Activated CD4-positive, alpha-beta T cell treated with anti-CD3 and anti-CD28 coated beads, Interleukin-2, amount 10 ng/mL, durations not matched to agents 7 days and 5 days (primary cell): ENCODE data around the gene COL17A1. TPM values are rescaled to one million over a fixed set of nuclear protein-coding genes. Genes with fewer than 3 reads are reported as not detected.

Experiments used
- CTCF ChIA-PET: fragments of 350-600 bp; sonication (Branson Sonifier 250); formaldehyde crosslinking; loops from one replicate; lab custom pipeline; 2021; ENCODE audit warnings: antibody characterized with exemption; lab: Charles Lee
- POLR2A ChIA-PET: fragments of 350-600 bp; sonication (Branson Sonifier 250); formaldehyde crosslinking; loops from one replicate; lab custom pipeline; 2021; ENCODE audit warnings: antibody characterized with exemption; lab: Charles Lee
- DNase-seq: peaks from one replicate; pipeline ENCODE4 v3.0.0-alpha.2; 2020
- H3K27ac Mint-ChIP-seq: one replicate; pipeline ENCODE4 v1.8.0; 2021; ENCODE audit warnings: mild to moderate bottlenecking, moderate library complexity, mixed read lengths
- H3K27me3 Mint-ChIP-seq: one replicate; pipeline ENCODE4 v1.8.0; 2021; ENCODE audit warnings: mixed read lengths
- H3K36me3 Mint-ChIP-seq: one replicate; pipeline ENCODE4 v1.8.0; 2021; ENCODE audit warnings: low read depth, mixed read lengths
- H3K4me1 Mint-ChIP-seq: one replicate; pipeline ENCODE4 v1.8.0; 2021; ENCODE audit warnings: mixed read lengths
- H3K4me3 Mint-ChIP-seq: one replicate; pipeline ENCODE4 v1.8.0; 2021; ENCODE audit warnings: mild to moderate bottlenecking, moderate library complexity, mixed read lengths
- H3K9me3 Mint-ChIP-seq: one replicate; pipeline ENCODE4 v1.8.0; 2021; ENCODE audit warnings: mixed read lengths
- total RNA-seq, 2 experiments: library from RNA; stranded (reverse); gene quantifications; one replicate each; pipeline ENCODE4 v1.2.3, GENCODE V29; 2021

The COL17A1 gene
- total RNA-seq, 2 experiments from 2014 or later = not detected

DNA sequence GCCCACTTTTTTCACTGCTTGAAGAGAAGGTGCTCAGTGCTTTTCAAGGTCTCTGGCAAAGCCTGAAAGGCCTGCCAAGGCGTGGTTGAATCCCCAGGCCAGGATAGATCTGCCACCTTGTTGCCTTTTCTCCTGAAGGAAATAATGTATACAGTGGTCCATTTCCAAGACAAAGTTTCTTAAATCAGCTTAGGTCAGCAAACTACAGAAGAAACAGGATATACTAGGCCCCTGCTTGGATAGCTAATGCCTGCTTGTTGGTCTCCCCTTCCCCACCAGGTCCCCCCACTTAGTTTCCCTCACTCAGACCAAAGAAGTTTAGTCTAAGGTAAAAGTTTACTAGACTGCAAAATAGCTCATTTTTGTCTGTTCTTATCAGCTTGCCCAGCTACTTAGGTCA lies 19.9 kb downstream of the COL17A1 start:
- H3K27ac Mint-ChIP-seq = no peak overlapping the region
- no peaks in the 10 kb centered on the region for H3K36me3 Mint-ChIP-seq
- ChIA-PET CTCF (no interaction called here), POLR2A (no interaction called here)
- H3K27me3 Mint-ChIP-seq = peaks cover 6% of the 10 kb centered on the region
- DNase-seq = no peak
- no peaks in the 10 kb centered on the region for H3K4me1 Mint-ChIP-seq
- H3K9me3 Mint-ChIP-seq = no peaks in the 10 kb centered on the region
- no peak overlapping the region for H3K4me3 Mint-ChIP-seq

DNA sequence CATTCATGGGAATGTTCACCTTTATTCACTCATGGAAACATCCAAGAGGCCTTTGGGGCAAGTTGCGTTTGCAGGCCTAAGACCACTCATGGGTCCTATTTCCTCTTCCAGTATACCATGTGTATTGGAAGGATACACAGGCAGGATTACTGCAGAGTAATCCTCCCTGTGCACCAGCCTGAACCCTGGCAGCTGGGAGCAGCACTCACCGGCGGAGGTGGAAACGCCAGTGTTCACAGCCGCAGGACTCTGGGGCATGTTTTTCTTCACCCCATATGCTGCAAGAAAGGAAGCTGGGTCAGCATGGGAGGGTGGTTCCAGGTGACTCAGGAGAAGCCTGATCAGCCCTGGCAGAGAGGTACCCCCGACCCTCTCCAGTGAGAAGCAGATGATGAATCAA lies 24.5 kb downstream of the COL17A1 start:
- CTCF ChIA-PET = interaction anchor here (1.9 kb wide), 1 partner anchor 173 kb away, joined by 4 read pairs; no protein-coding TSS in a partner anchor
- no peak overlapping the region for H3K4me3 Mint-ChIP-seq
- H3K9me3 Mint-ChIP-seq = no peaks in the 10 kb centered on the region
- no peaks in the 10 kb centered on the region for H3K4me1 Mint-ChIP-seq
- no peaks in the 10 kb centered on the region for H3K36me3 Mint-ChIP-seq
- H3K27me3 Mint-ChIP-seq = peaks cover 4% of the 10 kb centered on the region
- H3K27ac Mint-ChIP-seq = no peak overlapping the region
- DNase-seq = no peak
- POLR2A ChIA-PET = no interaction called here

DNA sequence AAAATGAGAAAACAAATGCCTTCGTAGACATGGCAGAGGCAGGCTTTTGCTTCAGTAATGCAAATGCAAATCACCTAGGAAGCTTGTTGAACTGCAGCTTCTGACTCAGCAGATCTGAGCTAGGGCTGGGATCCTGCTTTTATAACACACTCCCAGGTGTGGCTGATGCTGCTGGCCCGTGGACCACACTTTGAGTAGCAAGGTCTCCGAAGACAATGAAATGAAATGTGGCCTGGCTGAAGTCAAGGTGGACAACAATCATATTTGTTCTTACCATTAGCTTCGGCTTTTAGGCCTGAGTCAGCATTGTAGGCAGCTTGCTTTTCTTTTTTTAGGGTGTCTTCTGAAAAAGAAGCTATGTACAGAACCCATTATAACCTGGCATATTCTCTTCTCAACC lies 26.3 kb downstream of the COL17A1 start:
- no peaks in the 10 kb centered on the region for H3K36me3 Mint-ChIP-seq
- H3K27ac Mint-ChIP-seq = no peak overlapping the region
- ChIA-PET POLR2A (no interaction called here), CTCF (interaction anchor here (1.4 to 1.7 kb wide), 2 partner anchors 10 to 21 kb away, joined by 6 read pairs; no protein-coding TSS in a partner anchor)
- no peaks in the 10 kb centered on the region for H3K9me3 Mint-ChIP-seq
- no peaks in the 10 kb centered on the region for H3K4me1 Mint-ChIP-seq
- H3K27me3 Mint-ChIP-seq = peaks cover 4% of the 10 kb centered on the region
- no peak overlapping the region for H3K4me3 Mint-ChIP-seq
- DNase-seq = no peak

DNA sequence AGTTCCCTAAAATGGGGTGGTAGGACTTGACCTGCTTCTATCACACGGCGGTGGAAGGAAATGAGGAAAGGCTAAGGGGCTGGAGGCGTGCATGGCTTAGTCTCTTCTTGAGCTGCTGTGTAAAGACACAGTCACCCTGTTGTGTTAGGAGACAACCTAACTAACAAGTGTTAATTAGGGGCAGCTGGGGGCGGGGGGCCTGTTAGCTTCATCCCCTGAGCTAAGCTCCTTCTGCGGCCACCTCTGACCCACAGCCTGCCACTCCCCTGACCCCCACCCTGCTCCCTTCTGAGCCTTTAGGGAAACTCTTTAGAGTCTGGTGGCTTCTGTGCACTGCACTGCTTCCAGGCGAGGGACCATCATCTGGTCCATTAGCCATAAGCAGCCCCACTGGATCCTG lies 28.0 kb downstream of the COL17A1 start:
- POLR2A ChIA-PET = no interaction called here
- no peaks in the 10 kb centered on the region for H3K4me1 Mint-ChIP-seq
- CTCF ChIA-PET = no interaction called here
- H3K27me3 Mint-ChIP-seq = no peaks in the 10 kb centered on the region
- H3K4me3 Mint-ChIP-seq = no peak overlapping the region
- H3K36me3 Mint-ChIP-seq = no peaks in the 10 kb centered on the region
- H3K27ac Mint-ChIP-seq = no peak overlapping the region
- no peak for DNase-seq
- H3K9me3 Mint-ChIP-seq = no peaks in the 10 kb centered on the region

DNA sequence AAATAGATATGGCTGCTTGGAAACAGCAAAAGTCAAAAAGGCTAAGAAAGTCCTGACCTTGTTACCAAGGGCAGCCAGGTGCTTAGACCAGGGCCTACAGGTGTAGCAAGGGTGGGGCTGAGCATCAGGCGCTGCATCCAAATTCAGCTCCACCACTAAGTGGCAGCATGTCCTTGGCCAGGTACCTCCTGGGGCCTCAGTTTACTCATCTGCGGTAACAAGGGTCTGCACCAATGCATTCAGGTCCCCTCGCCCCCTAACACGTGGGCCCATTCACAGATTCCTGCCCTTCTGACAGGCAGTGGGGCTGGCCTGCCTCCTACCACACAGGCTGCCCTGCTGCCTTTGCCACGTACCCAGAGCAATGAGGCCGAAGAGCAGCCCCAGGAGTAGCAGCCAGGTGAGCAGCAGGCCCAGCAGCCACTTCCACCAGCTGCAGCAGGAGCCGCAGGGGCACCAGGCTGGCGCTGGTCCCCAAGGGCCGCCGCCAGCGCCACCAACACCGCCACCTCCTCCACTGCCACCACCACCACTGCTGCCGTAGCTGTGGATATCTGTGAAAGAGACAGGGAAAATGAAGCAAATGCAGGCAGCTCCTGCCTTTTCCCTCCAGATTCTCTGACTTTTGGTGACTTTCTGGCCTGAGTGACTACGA lies 28.9 kb downstream of the COL17A1 start:
- H3K9me3 Mint-ChIP-seq = no peaks in the 10 kb centered on the region
- H3K36me3 Mint-ChIP-seq = no peaks in the 10 kb centered on the region
- CTCF ChIA-PET = no interaction called here
- H3K27me3 Mint-ChIP-seq = no peaks in the 10 kb centered on the region
- no peaks in the 10 kb centered on the region for H3K4me1 Mint-ChIP-seq
- POLR2A ChIA-PET = no interaction called here
- H3K27ac Mint-ChIP-seq = no peak overlapping the region
- H3K4me3 Mint-ChIP-seq = no peak overlapping the region
- DNase-seq = no peak

DNA sequence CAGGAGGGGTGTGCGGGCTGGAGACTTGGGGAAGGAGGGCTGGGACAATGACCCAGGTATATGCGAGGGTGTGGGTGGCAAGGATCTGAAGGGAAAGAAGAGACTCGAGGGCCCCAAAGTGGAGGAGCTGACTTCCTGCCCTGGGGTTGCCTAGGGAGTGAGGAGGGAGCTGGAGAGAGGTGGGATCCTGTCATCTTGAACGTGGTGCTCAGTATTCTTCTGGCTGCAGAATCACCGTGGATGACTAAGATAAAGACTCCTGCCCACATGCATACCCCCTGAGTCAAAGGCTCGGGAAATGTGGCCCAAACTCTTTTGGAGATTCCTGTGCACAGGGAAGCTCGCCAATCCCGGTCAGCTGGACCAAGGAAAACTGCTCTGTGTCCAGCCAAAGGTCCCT lies 31.2 kb downstream of the COL17A1 start:
- Mint-ChIP-seq H3K4me3 (no peak overlapping the region), H3K27ac (no peak overlapping the region), H3K9me3 (no peaks in the 10 kb centered on the region), H3K36me3 (no peaks in the 10 kb centered on the region), H3K4me1 (peaks cover 3% of the 10 kb centered on the region), H3K27me3 (no peaks in the 10 kb centered on the region)
- ChIA-PET POLR2A (no interaction called here), CTCF (interaction anchor here (1.3 kb wide), 1 partner anchor 18 kb away, joined by 3 read pairs; no protein-coding TSS in a partner anchor)
- DNase-seq = no peak

DNA sequence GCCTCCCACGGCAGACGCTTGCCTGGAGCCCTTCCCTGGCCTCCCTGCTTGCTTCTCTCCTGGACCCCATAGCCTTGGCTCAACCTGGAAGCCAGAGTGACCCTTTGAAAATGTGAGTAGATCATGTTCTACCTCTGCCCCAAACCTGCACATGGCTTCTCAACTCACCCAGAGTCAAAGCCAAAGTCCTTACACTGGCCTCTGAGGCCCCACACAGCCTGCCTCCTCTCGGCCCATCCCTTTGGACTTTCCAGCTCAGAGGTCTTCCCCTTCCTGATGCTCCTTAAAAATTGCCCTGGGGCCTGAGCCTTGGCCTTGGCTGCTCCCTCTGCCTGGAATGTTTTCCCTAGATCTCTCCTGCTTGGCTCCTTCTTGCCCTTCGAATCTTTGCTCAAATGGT lies 32.5 kb downstream of the COL17A1 start:
- H3K9me3 Mint-ChIP-seq = no peaks in the 10 kb centered on the region
- no peak overlapping the region for H3K4me3 Mint-ChIP-seq
- peaks cover 3% of the 10 kb centered on the region for H3K4me1 Mint-ChIP-seq
- ChIA-PET CTCF (interaction anchor here (0.5 kb wide), 1 partner anchor 205 kb away, joined by 4 read pairs; no protein-coding TSS in a partner anchor), POLR2A (no interaction called here)
- no peak overlapping the region for H3K27ac Mint-ChIP-seq
- no peaks in the 10 kb centered on the region for H3K36me3 Mint-ChIP-seq
- H3K27me3 Mint-ChIP-seq = no peaks in the 10 kb centered on the region
- DNase-seq = no peak

DNA sequence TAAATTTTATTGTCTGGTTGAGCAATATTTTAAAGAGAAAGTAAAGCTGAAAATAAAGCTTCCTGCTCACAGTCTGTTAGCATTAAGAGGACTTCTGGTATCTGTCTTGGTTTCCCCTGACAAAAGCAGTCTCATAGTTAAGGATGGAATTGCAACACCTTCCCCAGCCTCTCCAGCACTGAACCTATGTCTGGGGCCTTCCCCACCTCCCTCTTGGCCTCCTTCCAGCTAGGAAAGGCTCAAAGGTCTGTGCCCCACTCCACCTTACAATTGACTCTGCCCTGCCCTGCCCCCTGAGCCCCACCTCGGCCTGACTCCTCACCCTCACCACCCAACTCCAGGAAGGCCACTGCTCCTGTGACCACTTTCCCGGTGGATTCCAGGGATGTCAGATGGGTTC lies 33.2 kb downstream of the COL17A1 start:
- Mint-ChIP-seq H3K4me3 (no peak overlapping the region), H3K27me3 (no peaks in the 10 kb centered on the region), H3K9me3 (no peaks in the 10 kb centered on the region), H3K36me3 (no peaks in the 10 kb centered on the region), H3K4me1 (peaks cover 3% of the 10 kb centered on the region), H3K27ac (no peak overlapping the region)
- POLR2A ChIA-PET = no interaction called here
- DNase-seq = no peak
- CTCF ChIA-PET = interaction anchor here (0.5 kb wide), 1 partner anchor 204 kb away, joined by 4 read pairs; no protein-coding TSS in a partner anchor

DNA sequence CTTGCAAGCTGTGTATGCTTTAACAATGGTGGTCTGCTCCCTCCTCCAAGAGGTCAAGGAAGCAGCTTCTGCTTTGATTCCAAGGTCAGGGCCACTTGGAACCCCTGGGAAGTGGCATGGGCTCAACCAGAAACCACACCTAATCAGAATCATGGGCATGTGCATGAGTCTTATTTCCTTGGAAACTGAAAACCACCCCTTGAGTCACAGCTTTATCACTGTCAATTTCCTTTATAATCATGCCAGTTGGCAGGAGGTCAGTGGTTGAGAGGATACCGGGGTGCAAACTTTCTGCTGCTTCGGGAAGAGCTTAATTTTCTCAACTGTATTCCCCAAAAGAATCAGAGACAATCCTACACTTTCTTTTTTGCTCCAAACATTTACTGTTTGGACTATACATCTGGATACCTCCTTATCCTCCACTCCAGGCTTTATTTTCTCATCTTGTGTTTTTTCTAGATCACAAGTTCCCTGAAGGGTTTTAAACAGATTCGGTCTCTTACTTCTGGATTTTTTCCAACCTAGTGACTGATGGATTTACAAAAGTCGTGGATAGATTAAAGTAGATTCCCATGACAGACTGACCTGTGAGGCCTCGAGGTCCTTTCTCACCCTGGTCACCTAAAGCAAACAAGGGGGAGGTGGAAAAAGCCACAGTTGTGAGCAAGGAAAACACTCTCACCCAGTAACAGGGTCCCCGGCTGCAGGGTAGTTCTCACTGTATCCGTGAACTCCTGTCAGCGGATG lies 36.0 kb downstream of the COL17A1 start:
- no peaks in the 10 kb centered on the region for H3K9me3 Mint-ChIP-seq
- H3K27me3 Mint-ChIP-seq = no peaks in the 10 kb centered on the region
- no peaks in the 10 kb centered on the region for H3K36me3 Mint-ChIP-seq
- CTCF ChIA-PET = no interaction called here
- POLR2A ChIA-PET = no interaction called here
- no peak for DNase-seq
- no peak overlapping the region for H3K4me3 Mint-ChIP-seq
- peaks cover 3% of the 10 kb centered on the region for H3K4me1 Mint-ChIP-seq
- H3K27ac Mint-ChIP-seq = no peak overlapping the region

DNA sequence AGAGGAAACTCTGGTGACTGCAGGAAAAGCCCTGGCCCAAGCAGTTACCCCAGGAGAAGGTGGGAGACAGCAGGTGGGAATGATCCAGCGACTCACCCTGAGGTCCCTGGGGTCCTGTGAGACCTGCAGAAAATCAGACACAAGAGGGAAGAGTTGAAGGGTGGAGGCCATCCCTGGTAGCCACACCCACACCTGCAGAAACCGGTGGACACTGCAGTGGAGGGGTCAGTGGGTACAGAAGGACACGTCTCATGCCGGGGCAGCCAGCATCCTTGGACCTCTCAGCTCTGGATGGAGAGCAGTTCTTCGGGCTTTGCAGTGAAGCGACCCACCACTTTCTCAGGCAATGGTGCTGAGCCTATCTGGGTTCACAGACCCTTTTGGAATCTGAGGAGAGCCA lies 39.0 kb downstream of the COL17A1 start:
- CTCF ChIA-PET = no interaction called here
- no peak for DNase-seq
- H3K4me3 Mint-ChIP-seq = no peak overlapping the region
- POLR2A ChIA-PET = no interaction called here
- no peaks in the 10 kb centered on the region for H3K27me3 Mint-ChIP-seq
- peaks cover 3% of the 10 kb centered on the region for H3K4me1 Mint-ChIP-seq
- H3K36me3 Mint-ChIP-seq = no peaks in the 10 kb centered on the region
- no peaks in the 10 kb centered on the region for H3K9me3 Mint-ChIP-seq
- no peak overlapping the region for H3K27ac Mint-ChIP-seq

DNA sequence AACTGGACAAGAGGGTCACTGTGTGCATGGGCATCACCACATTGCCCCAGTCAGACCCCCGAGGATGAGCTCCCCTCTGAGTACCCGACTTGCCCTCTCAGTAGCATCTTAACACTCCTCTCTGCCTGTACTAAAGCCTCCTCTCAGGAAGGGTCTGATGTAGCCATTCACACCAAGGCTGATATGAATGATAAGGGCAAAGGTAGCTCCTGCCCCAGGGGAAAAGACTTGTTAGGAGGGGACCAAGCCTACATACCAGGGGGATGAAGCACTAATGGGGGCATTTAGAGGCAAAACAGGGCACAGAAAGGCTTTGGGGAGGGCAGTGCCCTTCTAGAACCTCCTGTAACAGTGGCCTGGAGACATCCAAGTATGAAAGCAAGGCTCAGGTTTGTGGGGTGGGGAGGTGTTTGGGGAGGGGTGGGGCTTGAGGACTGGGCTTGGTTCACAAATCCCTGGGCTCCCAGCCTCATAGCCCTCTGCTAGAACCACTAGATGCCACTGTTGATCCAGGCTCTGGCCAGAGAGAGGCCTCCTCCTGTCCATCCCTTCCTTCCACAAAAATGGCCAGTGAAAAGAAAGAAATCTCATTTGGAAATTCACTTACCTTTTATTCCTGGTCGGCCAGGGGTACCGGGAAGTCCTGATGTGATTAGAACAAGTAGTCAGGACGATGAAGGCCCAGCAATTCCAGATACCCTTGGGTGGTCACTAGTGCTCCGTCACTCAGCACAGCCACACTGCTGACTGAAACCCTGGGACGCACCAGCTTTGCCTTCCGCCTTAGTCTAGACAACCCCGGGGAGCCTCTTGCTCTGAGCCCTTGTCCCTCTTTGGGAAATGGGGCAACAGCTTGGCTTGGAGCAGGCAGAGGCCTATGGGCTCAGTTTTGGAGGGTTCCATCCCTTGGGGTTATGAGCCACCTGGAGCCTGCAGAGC lies 40.3 kb downstream of the COL17A1 start:
- no peak for DNase-seq
- no peaks in the 10 kb centered on the region for H3K36me3 Mint-ChIP-seq
- H3K27ac Mint-ChIP-seq = no peak overlapping the region

DNA sequence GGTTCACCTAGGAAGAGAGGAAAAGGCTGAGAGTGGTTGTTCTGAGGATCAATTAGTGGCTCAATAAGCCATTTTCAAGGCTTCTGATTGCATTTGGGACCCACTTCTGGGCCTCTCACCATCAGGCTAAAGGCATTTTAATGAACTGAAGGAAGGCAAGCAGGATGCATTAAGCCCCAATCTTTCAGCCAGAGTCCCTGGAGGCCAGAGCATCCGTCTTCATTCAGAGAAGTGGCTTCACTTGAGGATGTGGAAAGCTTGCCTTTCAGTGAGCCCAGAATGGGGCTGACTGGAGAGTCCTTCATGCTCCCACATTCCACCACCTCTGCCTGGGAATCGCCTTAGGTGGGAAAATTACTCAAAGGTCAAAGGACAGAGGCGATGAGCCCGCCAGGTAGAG lies 41.8 kb downstream of the COL17A1 start:
- Mint-ChIP-seq H3K36me3 (no peaks in the 10 kb centered on the region), H3K27ac (no peak overlapping the region), H3K4me3 (no peak overlapping the region), H3K9me3 (no peaks in the 10 kb centered on the region), H3K4me1 (no peaks in the 10 kb centered on the region), H3K27me3 (no peaks in the 10 kb centered on the region)
- no peak for DNase-seq
- POLR2A ChIA-PET = no interaction called here
- CTCF ChIA-PET = no interaction called here

More for the DNA sequence above, 40.3 kb downstream of the COL17A1 start:
- Mint-ChIP-seq H3K9me3 (no peaks in the 10 kb centered on the region), H3K4me3 (no peak overlapping the region), H3K27me3 (no peaks in the 10 kb centered on the region), H3K4me1 (peaks cover 3% of the 10 kb centered on the region)
- ChIA-PET CTCF (interaction anchor here (2.0 kb wide), 1 partner anchor 11 kb away, joined by 8 read pairs; no protein-coding TSS in a partner anchor), POLR2A (no interaction called here)
